Lower leg skin (tissue), 4 donors: Measurements from ENCODE around the gene WDR75. TPM values are rescaled to one million over a fixed set of nuclear protein-coding genes. Genes with fewer than 3 reads are reported as not detected.

Experiments
- DNase-seq, 2 donors: peaks; one replicate each; pipeline ENCODE4 v3.0.0-alpha.2; 2019; ENCODE audit warnings: low spot score in 2 of 2
- H3K4me3 ChIP-seq: fragments of 200-600 bp; sonication (generic); 2 replicates; pipeline ENCODE4 v1.5.1; 2017; ENCODE audit warnings: mild to moderate bottlenecking, low read depth; ENCODE audit not compliant: poor library complexity, severe bottlenecking
- POLR2A ChIP-seq, 2 donors: fragments of 450-650 bp; IDR thresholded peaks; one replicate each; pipeline ENCODE4 v1.6.1; 2016 to 2017; ENCODE audit warnings: antibody characterized with exemption in 2 of 2, mild to moderate bottlenecking in 1 of 2, moderate library complexity in 1 of 2
- WGBS, 2 donors: methylation state at CpG; one replicate each; pipeline ENCODE4 v1.1.5; 2018; 5-methylcytosine and 5-hydroxymethylcytosine counted together
- intact Hi-C: fragments of 100-400 bp; cut with DNase I; formaldehyde crosslinking; loops from one replicate; pipeline ENCODE4 v1.15.0; 2023; ENCODE audit warnings: low total_unique reads
- total RNA-seq, 4 donors: library from RNA; depleted of rRNA; stranded (reverse); fragments of >200 nt; gene quantifications; one replicate each; pipeline ENCODE4 v1.1.0, GENCODE V29; 2016
- TF ChIP-seq, protein P1 (sequence below), 3 donors: fragments of 450-650 bp; IDR thresholded peaks; one replicate each; pipeline ENCODE4 v1.5.1; 2016; ENCODE audit warnings: antibody characterized with exemption in 3 of 3, mild to moderate bottlenecking in 3 of 3, moderate library complexity in 2 of 3

Gene WDR75
- total RNA-seq, 4 donors from 2014 or later = 20.8 to 38.1 (median 26.4) TPM

DNA sequence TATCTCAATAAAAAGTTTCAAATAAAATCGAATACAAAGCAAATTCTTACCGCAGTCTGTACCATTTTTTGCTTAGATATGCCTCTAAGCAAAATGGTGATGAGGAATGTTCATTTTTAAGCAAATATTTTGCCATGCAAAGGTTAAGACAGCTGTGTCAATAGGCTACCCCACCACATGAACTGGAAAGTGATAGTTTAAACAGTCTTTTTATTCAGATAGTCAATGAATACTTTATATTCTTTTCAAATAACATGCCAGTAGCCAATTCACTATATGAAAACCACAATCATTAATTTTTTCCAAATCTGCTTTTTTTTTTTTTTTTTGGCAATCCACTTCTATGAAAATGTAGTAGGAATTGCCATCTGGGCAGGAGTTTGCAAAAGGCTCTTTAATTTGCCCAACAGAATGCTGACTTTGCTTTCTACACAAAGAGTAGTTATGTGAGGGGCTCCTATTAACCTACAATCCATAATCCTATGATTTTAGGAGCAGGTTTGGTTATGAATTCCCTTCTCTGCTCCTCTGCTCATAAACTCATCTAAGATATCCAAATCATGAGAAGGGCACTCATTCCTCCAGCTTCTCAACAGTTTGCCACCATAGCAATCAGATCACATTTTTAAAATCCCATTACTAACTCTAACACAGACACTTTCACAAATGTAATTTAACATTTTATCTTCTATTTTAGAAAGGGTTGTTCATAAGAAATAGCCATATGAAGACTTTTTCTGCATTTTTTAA is 70.1 kb downstream of the WDR75 start:
- DNase-seq = no peak
- intact Hi-C loops = no loop called here
- TF ChIP-seq, protein P1, sequence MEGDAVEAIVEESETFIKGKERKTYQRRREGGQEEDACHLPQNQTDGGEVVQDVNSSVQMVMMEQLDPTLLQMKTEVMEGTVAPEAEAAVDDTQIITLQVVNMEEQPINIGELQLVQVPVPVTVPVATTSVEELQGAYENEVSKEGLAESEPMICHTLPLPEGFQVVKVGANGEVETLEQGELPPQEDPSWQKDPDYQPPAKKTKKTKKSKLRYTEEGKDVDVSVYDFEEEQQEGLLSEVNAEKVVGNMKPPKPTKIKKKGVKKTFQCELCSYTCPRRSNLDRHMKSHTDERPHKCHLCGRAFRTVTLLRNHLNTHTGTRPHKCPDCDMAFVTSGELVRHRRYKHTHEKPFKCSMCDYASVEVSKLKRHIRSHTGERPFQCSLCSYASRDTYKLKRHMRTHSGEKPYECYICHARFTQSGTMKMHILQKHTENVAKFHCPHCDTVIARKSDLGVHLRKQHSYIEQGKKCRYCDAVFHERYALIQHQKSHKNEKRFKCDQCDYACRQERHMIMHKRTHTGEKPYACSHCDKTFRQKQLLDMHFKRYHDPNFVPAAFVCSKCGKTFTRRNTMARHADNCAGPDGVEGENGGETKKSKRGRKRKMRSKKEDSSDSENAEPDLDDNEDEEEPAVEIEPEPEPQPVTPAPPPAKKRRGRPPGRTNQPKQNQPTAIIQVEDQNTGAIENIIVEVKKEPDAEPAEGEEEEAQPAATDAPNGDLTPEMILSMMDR (IDR thresholded peaks at IDR 0.05) = no peak
- no peak for TF ChIP-seq POLR2A (IDR thresholded peaks at IDR 0.05)
- no peak overlapping the region for H3K4me3 ChIP-seq
- WGBS, 2 donors = 87 to 91% methylated on average over 2 of the region's 2 CpGs

DNA sequence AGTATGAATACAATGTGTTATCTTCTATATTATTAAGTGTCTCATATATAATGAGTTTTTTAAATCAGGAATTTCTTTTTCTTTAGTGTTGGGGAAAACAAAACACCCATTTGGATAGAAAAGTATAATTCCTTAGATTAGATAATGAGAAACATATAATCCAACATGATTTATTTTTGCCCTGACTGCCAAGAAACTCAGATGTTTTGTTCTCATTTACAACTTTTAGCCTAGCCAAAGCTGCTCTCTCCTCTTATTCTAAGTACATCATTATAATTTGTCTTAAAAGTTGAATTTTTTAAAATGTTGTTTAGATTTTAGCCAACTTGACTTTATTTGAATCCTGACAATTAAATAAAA is 70.7 kb downstream of the WDR75 start:
- intact Hi-C loops = no loop called here
- no peak for DNase-seq
- no peak overlapping the region for H3K4me3 ChIP-seq
- TF ChIP-seq POLR2A (IDR thresholded peaks at IDR 0.05) = no peak
- TF ChIP-seq, protein P1 (IDR thresholded peaks at IDR 0.05) = no peak

DNA sequence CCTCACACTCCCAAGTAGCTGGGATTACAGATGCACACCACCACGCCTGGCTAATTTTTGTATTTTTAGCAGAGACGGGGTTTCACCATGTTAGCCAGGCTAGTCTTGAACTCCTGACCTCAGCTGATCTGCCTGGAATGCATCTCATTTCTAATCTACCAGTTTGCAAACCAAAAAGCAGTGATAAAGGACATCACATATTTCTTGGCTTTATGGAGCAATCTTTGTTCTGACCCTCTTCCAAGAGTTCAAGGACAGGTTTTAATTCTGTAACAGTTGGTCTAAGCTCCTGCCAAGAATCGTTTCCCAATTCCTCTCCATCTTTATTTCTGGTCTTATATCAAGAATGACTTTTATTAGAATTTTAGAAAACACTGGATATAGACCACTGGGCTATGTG is 71.6 kb downstream of the WDR75 start:
- TF ChIP-seq POLR2A (IDR thresholded peaks at IDR 0.05) = no peak
- TF ChIP-seq, protein P1 (IDR thresholded peaks at IDR 0.05) = no peak
- H3K4me3 ChIP-seq = no peak overlapping the region
- intact Hi-C loops = no loop called here
- WGBS, 2 donors = 68 to 79% methylated on average over 3 of the region's 3 CpGs
- DNase-seq = no peak

DNA sequence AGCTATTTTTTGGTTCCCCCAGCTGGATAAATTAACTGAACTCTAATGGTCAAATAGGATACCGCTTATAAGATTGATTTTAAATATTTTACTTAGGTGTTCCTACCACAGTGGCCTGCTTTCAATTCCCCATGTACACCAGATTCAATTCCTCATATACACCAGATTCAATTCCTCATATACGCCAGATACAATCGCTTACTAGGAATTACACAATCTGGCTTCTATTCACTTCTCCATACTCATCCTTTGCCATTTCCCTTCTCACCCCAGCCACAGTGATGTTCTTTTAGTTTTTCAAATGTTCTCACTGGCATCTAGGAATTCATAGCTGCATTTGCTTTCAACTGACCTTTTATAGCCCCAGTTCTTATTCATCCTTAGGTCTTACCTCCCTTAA is 72.8 kb downstream of the WDR75 start:
- TF ChIP-seq, protein P1 (IDR thresholded peaks at IDR 0.05) = no peak
- TF ChIP-seq POLR2A (IDR thresholded peaks at IDR 0.05) = no peak
- intact Hi-C loops = no loop called here
- H3K4me3 ChIP-seq = no peak overlapping the region
- WGBS, 2 donors = 92 to 95% methylated on average over 3 of the region's 3 CpGs
- DNase-seq = no peak

DNA sequence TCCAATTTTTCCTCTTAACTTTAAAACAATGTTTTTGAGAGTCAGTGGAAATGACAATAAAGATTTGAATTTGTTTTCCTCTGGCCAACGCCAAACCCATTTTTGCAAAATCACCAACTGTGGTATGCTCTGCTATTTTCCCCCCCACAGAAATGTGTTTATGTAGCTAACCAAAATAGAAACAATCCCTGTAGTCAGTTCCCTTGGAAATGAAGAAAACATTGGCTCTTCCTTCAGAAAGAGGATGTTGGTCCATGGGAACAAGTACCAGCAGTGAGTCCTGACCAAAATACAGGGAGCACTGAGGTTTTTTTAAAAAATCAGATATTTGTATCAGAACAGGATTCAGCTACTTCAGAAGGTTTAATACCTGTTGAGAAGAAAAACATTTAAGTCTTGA is 74.0 kb downstream of the WDR75 start:
- H3K4me3 ChIP-seq = no peak overlapping the region
- TF ChIP-seq, protein P1 (IDR thresholded peaks at IDR 0.05) = no peak
- TF ChIP-seq POLR2A (IDR thresholded peaks at IDR 0.05) = no peak
- intact Hi-C loops = no loop called here
- 45 to 61% methylated on average over 1 of the region's 1 CpG for WGBS, 2 donors
- no peak for DNase-seq

DNA sequence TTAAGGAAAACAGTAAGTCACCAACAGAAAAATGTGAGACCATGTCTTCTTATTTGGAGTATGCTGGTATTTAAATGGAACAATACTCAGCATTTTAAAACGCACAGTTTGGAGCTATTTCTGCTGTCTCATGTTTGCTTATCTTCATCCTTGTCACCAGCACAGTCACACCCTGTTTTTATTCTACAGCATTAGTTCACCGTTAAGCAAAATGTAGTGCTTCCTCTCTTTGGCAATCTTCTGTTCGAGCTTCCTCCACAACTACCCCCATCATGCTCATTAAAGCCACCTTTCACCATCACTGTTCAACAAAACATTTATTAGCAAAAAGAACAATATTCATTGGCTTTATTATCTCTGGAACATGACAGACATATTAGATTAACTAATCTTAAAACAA is 75.3 kb downstream of the WDR75 start:
- H3K4me3 ChIP-seq = no peak overlapping the region
- intact Hi-C loops = no loop called here
- no peak for TF ChIP-seq POLR2A (IDR thresholded peaks at IDR 0.05)
- TF ChIP-seq, protein P1 (IDR thresholded peaks at IDR 0.05) = no peak
- 70 to 74% methylated on average over 3 of the region's 3 CpGs for WGBS, 2 donors
- DNase-seq = no peak
